NCI-H146 (cell line): ENCODE data around the gene CASP7.
A peak's percentile ranks its signal among the peaks of the same experiment; 100 is the strongest.
"Not testable (repeated sequence)": the region's sequence is repeated elsewhere in the genome, so short reads cannot be mapped to it uniquely, and the experiment has no call there.

Experiments used
- DNase-seq: peaks from one replicate; lab custom pipeline; 2025; lab: John Stamatoyannopoulos, UW

Gene CASP7

GRCh38 chr10:113754125-113754524, 74.4 kb downstream of the CASP7 start:
- DNase-seq = no peak

DNA sequence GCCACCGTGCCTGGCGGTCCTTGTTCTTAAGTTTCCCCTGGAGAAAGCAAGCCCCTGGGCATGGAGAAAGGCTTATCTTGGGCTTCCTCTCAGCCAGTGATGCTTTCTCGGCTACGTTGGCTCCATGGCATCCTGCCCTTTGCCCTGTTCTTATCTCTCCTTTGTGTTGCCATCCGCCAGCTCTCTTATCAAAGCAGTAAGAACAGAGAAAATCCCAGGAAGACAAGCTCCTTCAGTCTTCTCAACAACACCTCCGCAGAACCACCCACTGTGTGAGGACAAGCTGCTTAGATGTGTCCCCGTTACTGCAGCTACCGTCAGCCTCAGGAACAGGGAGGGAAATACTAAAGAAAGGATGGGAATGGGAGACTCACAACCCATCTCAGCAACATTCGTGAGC, 75.1 kb downstream of the CASP7 start:
- DNase-seq = no peak

GRCh38 chr10:113756940-113757543, 77.3 kb downstream of the CASP7 start:
- DNase-seq = no peak

DNA sequence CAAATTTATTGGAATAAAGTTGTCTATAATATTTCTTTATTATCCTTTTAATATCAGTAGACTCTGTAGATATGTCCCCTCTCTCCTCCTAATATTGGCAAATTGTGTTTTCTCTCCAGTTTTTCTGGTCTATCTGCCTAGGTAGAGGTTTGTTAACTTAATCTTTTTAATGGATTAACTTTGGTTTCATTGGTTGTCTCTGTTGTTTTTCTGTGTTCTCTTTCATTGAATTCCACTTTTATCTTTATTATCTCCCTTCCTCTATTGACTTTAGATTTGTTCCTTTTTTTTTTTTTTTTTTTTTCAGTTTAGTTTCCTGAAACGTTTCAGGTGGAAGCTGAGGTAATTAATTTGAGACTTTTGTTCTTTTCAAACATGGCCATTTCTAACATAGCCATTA, 82.4 kb downstream of the CASP7 start:
- DNase-seq = no peak

- DNase-seq = no peak
These were observed 84.9 kb downstream of the CASP7 start for GRCh38 chr10:113764582-113764981.

- DNase-seq = peak; percentile 69
These were observed 86.2 kb downstream of the CASP7 start for GRCh38 chr10:113765910-113766309.

GRCh38 chr10:113767222-113767621, 87.5 kb downstream of the CASP7 start:
- DNase-seq = no peak

GRCh38 chr10:113770346-113770745, 90.6 kb downstream of the CASP7 start:
- DNase-seq = no peak

GRCh38 chr10:113771131-113771530, 91.4 kb downstream of the CASP7 start:
- not testable (repeated sequence) for DNase-seq

- no peak for DNase-seq
These were observed 96.1 kb downstream of the CASP7 start for GRCh38 chr10:113775686-113776294.

- no peak for DNase-seq
These were observed 96.8 kb downstream of the CASP7 start for GRCh38 chr10:113776553-113776952.
